Stimulated activated CD8-positive, alpha-beta memory T cell treated with anti-CD3 and anti-CD28 coated beads, Interleukin-15, amount 100 ng/mL, for 4 hours (primary cell): Measurements from ENCODE around the gene C5AR2.
"Not testable (repeated sequence)": the region's sequence is repeated elsewhere in the genome, so short reads cannot be mapped to it uniquely, and the experiment has no call there.

Experiments
- DNase-seq, 2 donors: peaks; one replicate each; pipeline ENCODE4 v3.0.0-alpha.2; 2020; ENCODE audit warnings: low read depth in 2 of 2

C5AR2 gene

DNA sequence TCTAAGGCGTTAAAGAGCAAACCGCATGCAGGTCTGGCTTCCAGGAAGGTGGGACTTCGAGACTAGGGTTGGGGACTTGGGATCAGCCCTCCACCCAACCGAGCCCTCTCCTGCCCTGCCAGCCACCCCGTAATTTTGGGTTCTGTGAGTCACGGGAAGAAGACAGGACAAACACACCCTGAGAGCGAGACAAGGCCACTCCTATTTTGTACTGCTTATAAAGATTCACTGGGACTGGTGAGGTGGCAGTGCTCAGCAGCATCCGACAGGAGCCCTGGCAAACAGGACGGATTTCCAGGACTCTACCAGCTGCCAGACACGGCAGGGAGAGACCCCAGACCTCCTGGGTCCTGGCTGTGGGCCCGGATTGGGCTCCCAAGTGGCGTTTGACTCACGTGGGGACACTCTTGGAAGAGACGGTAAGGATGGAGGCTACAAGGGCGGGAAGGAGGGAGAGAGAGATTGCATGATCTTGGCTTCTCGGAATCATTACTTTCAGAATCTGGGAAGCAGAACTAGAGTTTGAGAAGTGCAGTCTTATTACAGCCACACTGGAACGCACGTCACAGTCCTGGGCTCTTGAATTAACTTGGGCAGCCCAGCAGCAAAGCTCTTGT lies at the start of gene C5AR2:
Gene C5AR2 (plus strand): TSS at position 245 of the 617 bp plus-strand sequence. CDS start 8,625 bp downstream, outside the sequence.
- DNase-seq, result no peak

DNA sequence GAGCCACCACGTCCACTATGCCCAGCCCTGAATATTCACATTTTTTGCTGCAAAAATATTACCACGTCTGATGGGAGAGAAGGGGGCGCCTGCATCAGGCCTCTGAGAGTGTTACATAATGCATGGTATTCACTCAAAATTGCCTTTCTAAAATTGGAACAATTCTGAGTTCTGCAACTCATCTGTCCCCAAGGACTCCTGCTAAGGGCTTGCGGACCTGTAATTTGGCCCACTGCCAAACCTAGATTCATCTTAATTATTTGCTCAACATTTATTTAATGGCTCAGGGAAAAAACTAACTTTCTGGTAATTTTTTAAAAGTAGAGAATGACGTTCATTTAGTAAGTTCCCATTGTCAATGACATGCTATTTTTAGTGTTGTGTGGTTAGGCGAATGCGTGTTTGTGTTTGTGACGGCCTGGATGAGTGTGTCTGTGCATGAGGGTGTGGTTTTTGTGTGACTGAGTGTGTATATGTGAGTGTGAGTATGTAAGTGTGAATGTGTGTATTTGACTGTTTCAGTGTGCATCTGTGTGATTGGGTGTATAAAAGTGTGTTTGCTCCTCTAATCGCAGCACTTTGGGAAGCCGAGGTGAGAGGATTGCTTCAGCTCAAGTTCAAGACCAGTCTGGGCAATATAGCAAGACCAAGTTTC lies 48.4 kb upstream of the C5AR2 start:
- no peak for DNase-seq

DNA sequence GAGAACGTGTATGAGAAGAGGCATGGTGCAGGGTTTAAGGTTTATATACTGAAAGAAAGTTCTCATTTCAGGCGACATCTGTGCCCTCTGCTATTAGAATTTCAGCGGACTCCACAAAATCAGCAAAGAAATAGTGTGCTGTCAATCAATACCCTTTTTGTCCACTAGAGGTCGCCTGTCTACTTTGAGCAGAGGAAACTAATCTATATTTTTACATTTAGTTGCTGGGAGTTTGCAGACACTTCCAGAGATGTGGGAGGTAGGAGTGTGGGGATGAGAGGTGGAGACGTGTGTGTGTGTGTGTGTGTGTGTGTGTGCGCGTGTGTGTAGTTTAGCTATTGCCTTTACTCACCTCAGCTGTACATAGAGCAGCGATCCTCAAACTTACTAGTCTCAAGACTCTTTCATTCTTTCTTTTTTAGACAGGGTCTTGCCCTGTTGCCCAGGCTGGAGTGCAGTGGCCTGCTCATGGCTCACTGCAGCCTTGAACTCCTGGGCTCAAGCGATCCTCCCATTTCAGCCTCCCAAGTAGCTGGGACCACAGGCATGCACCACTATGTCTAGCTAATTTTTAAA lies 47.6 kb upstream of the C5AR2 start:
- no peak for DNase-seq

DNA sequence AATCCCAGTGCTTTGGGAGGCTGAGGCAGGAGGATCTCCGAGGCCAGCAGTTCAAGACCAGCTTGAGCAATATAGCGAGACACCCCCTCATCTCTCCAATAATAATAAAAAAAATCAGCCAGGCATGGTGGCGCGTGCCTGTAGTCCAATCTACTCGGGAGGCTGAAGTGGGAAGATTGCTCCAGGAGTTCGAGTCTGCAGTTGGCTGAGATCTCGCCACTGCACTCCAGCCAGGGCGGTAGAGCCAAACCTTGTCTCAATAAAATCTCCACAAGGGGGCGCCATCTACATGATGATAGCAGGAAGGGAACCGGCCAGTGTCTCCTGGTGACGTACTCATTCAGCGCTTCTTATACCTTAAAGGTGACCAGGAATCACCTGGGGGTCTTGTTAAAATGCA lies 35.9 kb upstream of the C5AR2 start:
- peak in 1 of 2 donors; percentile 57 for DNase-seq

DNA sequence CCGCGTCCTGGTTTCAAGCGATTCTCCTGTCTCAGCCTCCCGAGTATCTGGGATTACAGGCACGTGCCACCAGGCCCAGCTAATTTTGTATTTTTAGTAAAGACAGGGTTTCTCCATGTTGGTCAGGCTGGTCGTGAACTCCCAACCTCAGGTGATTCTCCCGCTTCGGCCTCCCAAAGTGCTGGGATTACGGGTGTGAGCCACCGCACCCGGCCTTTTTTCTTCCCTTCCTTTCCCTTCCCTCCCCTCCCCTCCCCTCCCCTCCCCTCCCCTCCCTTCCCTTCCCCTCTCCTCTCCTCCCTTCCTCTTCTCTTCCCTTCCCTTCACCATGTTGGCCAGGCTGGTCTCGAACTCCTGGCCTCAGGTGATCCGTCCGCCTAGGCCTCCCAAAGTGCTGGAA lies 31.1 kb upstream of the C5AR2 start:
- DNase-seq, result not testable (repeated sequence)

DNA sequence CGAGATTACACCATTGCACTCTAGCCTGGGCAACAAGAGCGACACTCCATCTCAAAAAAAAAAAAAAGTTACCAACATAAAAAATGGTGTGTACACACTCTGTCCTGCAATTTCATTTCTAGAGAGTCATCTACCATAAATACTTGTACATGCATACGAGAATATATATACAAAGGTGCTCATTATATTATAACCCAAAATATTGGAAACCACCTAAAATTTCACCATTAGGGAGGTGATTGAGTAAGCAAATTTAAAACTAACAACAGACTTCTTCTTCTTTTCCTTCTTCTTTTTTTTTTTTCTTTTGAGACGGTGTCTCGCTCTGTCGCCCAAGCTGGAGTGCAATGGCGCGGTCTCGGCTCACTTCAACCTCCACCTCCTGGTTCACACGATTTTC lies 29.7 kb upstream of the C5AR2 start:
- DNase-seq, result no peak

DNA sequence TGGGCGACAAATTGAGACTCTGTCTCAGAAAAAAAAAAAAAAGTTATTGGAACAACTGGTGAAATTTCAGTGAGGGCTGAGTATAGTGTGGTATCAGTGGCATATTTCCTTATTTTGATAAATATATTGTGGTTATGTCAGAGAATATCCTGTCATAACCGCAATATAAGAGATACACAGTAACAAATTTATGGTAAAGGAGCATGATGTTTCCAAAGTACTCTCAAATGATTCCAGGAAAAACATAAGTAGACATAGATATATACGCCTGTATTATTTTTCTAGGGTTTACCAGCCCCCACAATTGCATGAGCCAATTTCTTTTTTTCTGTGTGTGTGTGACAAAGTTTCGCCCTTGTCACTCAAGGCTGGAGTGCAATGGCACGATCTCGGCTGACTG lies 28.0 kb upstream of the C5AR2 start:
- no peak for DNase-seq

DNA sequence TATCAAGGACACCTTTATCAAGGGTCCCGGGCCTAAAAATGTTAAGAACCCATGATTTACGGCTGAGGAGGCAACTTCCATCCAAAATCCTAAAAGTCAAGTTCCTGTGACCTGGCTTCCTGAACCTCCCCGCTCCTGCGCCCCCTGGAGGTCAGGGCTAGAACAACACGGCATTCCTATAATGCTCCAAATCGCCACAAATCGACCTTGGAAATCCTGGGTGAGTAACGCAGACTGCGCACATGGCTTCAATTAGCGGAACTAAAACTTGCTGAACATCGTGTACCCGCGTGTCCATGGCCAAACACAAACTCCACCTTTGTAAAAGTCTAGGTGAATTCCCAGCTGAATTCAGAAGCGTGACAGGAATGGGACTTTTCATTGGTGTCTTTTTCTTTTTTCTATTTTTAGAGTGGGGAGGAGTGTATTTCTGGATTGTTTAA lies 26.6 kb upstream of the C5AR2 start:
- DNase-seq, result peak in 1 of 2 donors; percentile 27

DNA sequence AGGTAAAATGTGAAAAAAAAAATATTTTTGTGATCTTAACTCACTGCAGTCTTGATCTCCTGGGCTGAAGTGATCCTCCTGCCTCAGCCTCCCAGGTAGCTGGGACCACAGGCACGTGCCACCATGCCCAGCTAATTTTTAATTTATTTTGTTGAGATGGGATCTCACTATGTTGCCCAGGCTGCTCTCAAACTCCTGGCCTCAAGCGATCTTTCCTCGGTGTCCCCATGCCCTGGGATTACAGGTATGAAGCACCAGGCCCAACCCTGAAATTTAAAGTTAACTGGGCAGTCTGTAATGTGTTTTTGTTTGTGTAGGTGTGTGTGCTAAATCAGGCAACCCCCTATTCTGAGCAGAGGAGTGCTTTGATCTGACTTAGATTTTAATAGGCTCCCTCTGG lies 25.7 kb upstream of the C5AR2 start:
- no peak for DNase-seq

DNA sequence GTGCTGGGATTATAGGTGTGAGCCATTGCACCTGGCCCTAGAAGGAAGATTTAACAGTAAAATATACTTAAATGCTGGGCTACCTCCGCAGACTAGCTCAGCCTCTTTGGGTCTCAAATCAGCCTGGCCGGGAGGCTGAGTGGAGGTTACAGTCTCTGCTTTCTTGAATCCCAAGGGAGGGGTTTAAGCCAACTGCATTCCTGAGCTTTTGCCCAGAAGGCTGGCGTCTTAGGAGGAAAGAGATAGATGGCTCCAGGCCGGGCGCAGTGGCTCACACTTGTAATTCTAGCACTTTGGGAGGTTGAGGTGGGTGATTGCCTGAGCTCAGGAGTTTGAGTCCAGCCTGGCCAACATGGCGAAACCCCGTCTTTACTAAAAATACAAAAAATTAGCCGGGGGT lies 22.9 kb upstream of the C5AR2 start:
- no peak for DNase-seq

DNA sequence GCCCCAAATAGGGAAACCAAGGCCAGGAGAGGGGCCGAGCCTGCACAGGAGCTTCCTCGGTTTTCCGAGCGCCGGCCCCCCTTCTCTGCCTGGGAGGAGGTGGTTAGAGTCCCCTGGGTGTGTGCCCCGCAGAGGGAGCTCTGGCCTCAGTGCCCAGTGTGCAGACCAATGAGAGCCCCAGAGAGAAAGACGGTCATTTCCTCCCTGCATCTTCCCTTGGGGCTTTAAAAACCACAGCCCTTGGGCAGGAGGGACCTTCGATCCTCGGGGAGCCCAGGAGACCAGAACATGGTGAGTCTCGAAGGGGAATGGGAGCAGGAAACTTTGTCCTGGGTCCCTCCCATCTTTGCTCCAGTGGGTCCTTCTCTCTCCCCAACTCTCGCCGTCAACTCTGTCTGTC lies 22.4 kb upstream of the C5AR2 start, which contains the start of gene C5AR1:
Gene C5AR1 (plus strand): TSS at position 254 of the 400 bp plus-strand sequence. CDS start 35 bp downstream, at position 289.
- no peak for DNase-seq

DNA sequence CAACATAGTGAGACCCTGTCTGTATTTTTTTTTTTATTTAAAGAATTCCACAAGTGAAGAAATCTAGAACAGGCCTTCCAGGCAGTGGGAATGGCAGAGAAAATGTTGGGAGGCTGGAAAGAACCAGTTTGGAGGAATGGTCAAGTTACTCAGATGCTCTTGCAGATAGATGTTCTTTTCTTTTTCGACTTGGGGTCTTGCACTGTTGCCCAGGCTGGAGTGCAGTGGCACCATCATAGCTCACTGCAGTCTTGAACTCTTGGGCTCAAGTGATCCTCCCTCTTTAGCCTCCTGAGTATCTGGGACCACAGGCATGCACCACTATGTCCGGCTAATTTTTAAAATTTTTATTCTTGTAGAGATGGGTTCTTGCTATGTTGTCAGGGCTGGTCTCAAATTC lies 21.7 kb upstream of the C5AR2 start:
- no peak for DNase-seq

DNA sequence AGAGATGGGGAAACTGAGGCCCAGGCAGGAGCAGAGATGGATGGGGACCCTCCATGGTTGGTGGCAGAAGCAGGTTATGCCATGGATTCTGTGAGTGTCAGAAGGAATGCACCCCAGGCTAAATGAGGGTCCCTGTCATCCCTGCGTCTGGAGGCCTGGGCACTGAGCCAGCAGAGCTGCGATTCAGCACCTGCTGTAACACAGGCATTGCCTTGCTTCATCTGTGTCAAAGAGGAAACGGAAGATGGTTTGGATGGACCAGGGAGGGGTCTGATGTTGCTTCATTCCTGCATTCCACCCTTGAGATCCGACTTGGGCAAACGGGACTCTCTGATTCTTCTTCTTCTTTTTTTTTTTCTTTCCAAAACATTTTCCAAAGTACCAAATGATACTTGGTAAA lies 21.2 kb upstream of the C5AR2 start:
- DNase-seq, result no peak

DNA sequence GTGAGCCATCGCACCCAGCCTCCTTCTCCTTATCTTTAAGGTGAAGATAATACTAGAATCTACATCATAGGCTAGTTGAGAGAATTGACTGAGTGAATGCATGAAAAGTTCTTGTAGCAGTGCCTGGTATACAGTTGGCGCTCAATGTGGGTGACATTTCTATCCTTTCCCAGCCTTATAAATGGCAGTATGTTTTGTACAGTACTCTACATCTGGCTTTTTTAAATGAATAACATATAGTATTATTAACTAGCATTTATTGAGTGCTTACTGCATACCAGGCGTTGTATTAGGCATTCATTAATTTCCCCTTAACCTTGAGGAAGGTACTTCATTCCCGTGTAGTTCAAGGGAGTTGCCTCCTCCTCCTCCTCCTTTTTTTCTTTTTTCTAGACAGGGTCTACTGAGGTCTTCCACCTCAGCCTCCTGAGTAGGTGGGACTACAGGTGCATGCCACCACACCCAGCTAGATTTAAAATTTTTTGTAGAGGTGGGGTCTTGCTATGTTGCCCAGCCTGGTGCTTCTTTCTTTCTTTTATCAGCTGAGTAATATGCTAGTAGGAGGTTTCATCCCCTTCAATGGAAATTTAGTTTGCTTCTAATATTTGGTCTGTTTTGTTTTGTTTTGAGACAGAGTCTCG lies 19.5 kb upstream of the C5AR2 start:
- no peak for DNase-seq

DNA sequence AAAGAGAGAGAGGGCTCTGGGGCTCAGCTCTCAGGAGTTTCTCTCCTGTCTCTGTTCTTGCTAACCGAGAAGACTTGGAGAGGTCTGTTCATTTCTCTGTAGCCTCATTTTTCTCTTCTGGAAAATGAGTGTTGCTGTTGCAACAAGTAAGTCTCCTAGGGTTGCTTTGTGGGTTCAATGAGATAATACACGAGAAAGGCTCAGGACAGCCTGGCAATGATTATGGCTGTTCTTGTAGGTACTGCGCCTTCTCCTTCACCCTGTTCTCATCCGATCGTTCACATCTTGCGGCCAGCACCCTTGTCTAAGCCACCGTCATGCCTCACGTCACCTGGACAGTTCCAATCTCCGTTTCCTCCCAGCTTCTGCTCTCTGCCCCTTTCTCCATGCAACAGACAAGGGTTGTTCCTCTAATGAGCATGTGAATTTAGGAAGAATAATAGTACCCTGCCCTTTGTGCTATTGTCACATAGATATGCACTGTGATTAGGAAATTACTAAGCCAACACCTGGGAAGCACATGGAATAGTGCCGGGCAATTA lies 18.1 kb upstream of the C5AR2 start:
- DNase-seq, result no peak

DNA sequence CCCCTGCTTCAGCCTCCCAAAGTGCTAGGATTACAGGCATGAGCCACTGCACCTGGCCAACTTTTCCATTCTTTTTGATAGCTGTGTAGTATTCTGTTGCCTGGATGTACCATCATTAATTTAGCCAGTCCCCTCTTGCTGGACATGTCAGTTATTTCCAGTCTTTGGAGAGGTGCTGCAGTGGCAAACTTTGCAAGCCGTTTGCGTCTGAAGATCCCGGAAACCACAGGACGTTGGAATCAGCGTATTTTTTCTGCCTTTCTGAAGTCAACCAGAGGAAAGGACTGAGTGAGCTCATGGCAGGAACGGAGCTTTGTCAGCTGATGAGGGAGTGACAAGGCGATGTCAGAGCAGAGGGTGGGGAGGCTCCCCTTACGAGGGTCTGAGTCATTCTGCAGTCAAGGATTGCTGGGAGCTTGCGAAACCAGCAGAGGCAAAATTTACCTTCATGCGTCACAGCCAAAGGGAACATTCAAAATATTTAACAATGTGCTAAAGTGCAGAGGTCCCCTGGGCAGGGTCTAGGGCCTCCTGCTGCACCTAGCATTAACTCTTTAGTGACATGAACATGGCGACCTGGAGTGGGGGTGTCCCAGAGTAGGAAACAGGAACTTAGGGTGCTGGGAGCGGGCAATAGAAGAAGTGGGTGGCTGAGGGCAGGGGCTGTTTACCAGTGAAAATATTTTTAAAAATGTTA lies 16.7 kb upstream of the C5AR2 start:
- DNase-seq, result no peak

DNA sequence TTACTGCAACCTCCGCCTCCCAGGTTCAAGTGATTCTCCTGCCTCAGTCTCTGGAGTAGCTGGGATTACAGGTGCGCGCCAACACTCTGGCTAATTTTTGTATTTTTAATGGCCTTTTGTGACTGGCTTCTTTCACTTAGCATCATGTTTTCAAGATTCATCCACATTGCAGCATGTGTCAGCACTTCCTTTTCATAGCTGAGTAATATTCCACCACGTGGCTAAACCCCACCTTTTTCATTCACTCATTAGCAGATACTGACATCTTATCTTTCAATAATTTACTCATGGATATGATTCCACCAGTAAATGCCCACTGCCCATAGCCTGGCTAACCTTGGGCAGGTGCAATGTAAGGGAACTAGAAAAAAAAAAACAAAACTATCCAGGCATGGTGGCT lies 15.5 kb upstream of the C5AR2 start:
- DNase-seq, result no peak

DNA sequence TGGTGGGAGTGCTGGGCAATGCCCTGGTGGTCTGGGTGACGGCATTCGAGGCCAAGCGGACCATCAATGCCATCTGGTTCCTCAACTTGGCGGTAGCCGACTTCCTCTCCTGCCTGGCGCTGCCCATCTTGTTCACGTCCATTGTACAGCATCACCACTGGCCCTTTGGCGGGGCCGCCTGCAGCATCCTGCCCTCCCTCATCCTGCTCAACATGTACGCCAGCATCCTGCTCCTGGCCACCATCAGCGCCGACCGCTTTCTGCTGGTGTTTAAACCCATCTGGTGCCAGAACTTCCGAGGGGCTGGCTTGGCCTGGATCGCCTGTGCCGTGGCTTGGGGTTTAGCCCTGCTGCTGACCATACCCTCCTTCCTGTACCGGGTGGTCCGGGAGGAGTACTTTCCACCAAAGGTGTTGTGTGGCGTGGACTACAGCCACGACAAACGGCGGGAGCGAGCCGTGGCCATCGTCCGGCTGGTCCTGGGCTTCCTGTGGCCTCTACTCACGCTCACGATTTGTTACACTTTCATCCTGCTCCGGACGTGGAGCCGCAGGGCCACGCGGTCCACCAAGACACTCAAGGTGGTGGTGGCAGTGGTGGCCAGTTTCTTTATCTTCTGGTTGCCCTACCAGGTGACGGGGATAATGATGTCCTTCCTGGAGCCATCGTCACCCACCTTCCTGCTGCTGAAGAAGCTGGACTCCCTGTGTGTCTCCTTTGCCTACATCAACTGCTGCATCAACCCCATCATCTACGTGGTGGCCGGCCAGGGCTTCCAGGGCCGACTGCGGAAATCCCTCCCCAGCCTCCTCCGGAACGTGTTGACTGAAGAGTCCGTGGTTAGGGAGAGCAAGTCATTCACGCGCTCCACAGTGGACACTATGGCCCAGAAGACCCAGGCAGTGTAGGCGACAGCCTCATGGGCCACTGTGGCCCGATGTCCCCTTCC lies 11.8 kb upstream of the C5AR2 start:
- DNase-seq, result no peak

DNA sequence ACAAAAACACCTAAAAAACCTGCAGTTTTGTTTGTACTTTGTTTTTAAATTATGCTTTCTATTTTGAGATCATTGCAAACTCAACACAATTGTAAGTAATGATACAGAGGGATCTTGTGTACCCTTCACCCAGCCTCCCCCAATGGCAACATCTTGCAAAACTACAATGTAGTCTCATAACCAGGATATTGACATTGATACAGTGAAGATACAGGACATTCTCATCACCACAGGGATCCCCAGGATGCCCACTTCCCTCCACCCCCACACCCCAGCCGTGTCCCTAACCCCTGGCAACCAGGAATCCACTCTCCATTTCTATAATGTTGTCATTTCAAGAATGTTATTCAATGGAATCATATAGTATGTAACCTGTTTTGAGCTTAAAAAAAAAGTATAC lies 10.3 kb upstream of the C5AR2 start:
- DNase-seq, result no peak

DNA sequence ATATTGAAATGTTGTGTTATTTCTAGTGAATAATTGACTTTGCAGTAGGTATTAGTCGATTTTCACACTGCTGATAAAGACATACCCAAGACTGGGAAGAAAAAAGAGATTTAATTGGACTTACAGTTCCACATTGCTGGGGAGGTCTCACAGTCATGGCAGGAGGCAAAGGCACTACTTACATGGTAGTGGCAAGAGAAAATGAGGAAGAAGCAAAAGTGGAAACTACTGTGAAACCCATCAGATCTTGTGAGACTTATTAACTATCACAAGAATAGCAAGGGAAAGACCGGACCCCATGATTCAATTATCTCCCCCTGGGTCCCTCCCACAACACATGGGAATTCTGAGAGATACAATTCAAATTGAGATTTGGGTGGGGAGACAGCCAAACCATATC lies 9.9 kb upstream of the C5AR2 start:
- DNase-seq, result no peak

DNA sequence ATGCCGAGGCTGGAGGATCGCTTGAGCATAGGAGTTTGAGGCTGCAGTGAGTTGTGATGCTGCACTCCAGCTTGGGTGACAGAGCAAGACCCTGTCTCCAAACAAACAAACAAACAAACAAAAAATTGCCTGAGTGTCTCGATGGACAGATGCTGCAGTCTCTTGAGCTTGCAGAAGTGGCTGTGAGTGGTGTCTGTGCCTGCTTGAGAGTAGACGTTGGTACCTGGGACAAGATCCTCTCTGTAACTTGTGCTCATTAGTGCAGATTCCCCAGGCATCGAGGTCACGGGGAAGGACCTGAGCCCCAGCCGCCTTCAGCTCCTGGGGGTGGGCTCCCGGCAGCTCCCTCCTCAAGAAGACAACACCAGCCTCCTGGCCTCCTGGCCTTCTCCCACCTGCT lies 8.6 kb upstream of the C5AR2 start:
- no peak for DNase-seq
